Lower leg skin (tissue), 4 donors: ENCODE measurements around the gene BOD1L1. TPM values are rescaled to one million over a fixed set of nuclear protein-coding genes. Genes with fewer than 3 reads are reported as not detected.

ENCODE experiments used
- DNase-seq, 2 donors: peaks; one replicate each; pipeline ENCODE4 v3.0.0-alpha.2; 2019; ENCODE audit warnings: low spot score in 2 of 2
- H3K4me3 ChIP-seq: fragments of 200-600 bp; sonication (generic); 2 replicates; pipeline ENCODE4 v1.5.1; 2017; ENCODE audit warnings: mild to moderate bottlenecking, low read depth; ENCODE audit not compliant: poor library complexity, severe bottlenecking
- CTCF ChIP-seq, 3 donors: fragments of 450-650 bp; IDR thresholded peaks; one replicate each; pipeline ENCODE4 v1.5.1; 2016; ENCODE audit warnings: antibody characterized with exemption in 3 of 3, mild to moderate bottlenecking in 3 of 3, moderate library complexity in 2 of 3
- POLR2A ChIP-seq, 2 donors: fragments of 450-650 bp; IDR thresholded peaks; one replicate each; pipeline ENCODE4 v1.6.1; 2016 to 2017; ENCODE audit warnings: antibody characterized with exemption in 2 of 2, mild to moderate bottlenecking in 1 of 2, moderate library complexity in 1 of 2
- WGBS, 2 donors: methylation state at CpG; one replicate each; pipeline ENCODE4 v1.1.5; 2018; 5-methylcytosine and 5-hydroxymethylcytosine counted together
- intact Hi-C: fragments of 100-400 bp; cut with DNase I; formaldehyde crosslinking; loops from one replicate; pipeline ENCODE4 v1.15.0; 2023; ENCODE audit warnings: low total_unique reads
- total RNA-seq, 4 donors: library from RNA; depleted of rRNA; stranded (reverse); fragments of >200 nt; gene quantifications; one replicate each; pipeline ENCODE4 v1.1.0, GENCODE V29; 2016

The BOD1L1 gene
- total RNA-seq, 4 donors from 2014 or later = 25.3 to 32.7 (median 30.6) TPM

GRCh38 chr4:13633671-13634070 is 6.1 kb upstream of the BOD1L1 start:
- intact Hi-C loops = no loop called here
- no peak overlapping the region for H3K4me3 ChIP-seq
- no peak for DNase-seq
- 92 to 93% methylated on average over 1 of the region's 1 CpG for WGBS, 2 donors
- TF ChIP-seq CTCF (IDR thresholded peaks at IDR 0.05) (no peak), POLR2A (IDR thresholded peaks at IDR 0.05) (no peak)

GRCh38 chr4:13627178-13627605 is 333 bp downstream of the BOD1L1 start:
- DNase-seq = no peak
- TF ChIP-seq POLR2A (IDR thresholded peaks at IDR 0.05) (no peak), CTCF (IDR thresholded peaks at IDR 0.05) (no peak)
- intact Hi-C loops = no loop called here
- peak overlapping the region; percentile 65 for H3K4me3 ChIP-seq
- 0% methylated on average over 35 to 43 of the region's 45 CpGs for WGBS, 2 donors

GRCh38 chr4:13626492-13627177 is 890 bp downstream of the BOD1L1 start:
- peak overlapping the region; percentile 65 for H3K4me3 ChIP-seq
- WGBS, 2 donors = 4% methylated on average over 9 of the region's 9 CpGs
- TF ChIP-seq POLR2A (IDR thresholded peaks at IDR 0.05) (no peak), CTCF (IDR thresholded peaks at IDR 0.05) (no peak)
- intact Hi-C loops = no loop called here
- DNase-seq = no peak

GRCh38 chr4:13618212-13618806 is 9.2 kb downstream of the BOD1L1 start:
- intact Hi-C loops = no loop called here
- TF ChIP-seq CTCF (IDR thresholded peaks at IDR 0.05) (no peak), POLR2A (IDR thresholded peaks at IDR 0.05) (no peak)
- 77 to 79% methylated on average over 2 of the region's 2 CpGs for whole genome bisulfite sequencing, 2 donors
- no peak overlapping the region for H3K4me3 ChIP-seq
- DNase-seq = no peak

GRCh38 chr4:13617801-13618200 is 9.7 kb downstream of the BOD1L1 start:
- WGBS, 2 donors = 66 to 82% methylated on average over 3 of the region's 3 CpGs
- no peak for DNase-seq
- no peak for TF ChIP-seq CTCF (IDR thresholded peaks at IDR 0.05)
- TF ChIP-seq POLR2A (IDR thresholded peaks at IDR 0.05) = no peak
- intact Hi-C loops = no loop called here
- no peak overlapping the region for H3K4me3 ChIP-seq
